Trophoblast cell (in vitro differentiated cells and primary cell): ENCODE data around the gene OTUB1.

ENCODE experiments used
- DNase-seq, 2 donors: peaks; one replicate each; pipeline ENCODE4 v3.0.0-alpha.2; 2016
- H2AFZ ChIP-seq: 2 replicates; pipeline ENCODE4 v1.6.1; 2013; ENCODE audit warnings: low read length, moderate library complexity, mild to moderate bottlenecking; ENCODE audit not compliant: insufficient read depth, poor library complexity
- H2AK5ac ChIP-seq: 2 replicates; pipeline ENCODE4 v1.6.1; 2013; ENCODE audit warnings: mild to moderate bottlenecking, low read length
- H2BK120ac ChIP-seq: 2 replicates; pipeline ENCODE4 v1.6.1; 2013; ENCODE audit warnings: low read length, mild to moderate bottlenecking, moderate library complexity; ENCODE audit not compliant: insufficient read depth, poor library complexity
- H2BK12ac ChIP-seq: 2 replicates; pipeline ENCODE4 v1.6.1; 2013; ENCODE audit warnings: mild to moderate bottlenecking, low read length, moderate library complexity
- H2BK5ac ChIP-seq: 2 replicates; pipeline ENCODE4 v1.6.1; 2013; ENCODE audit warnings: low read length, low read depth, moderate library complexity, mild to moderate bottlenecking; ENCODE audit not compliant: poor library complexity
- H3K14ac ChIP-seq: 2 replicates; pipeline ENCODE4 v1.6.1; 2013; ENCODE audit warnings: mild to moderate bottlenecking, low read length
- H3K18ac ChIP-seq: 2 replicates; pipeline ENCODE4 v1.6.1; 2013; ENCODE audit warnings: mild to moderate bottlenecking, low read length
- H3K23ac ChIP-seq: 2 replicates; pipeline ENCODE4 v1.6.1; 2013; ENCODE audit warnings: low read length
- H3K27ac ChIP-seq: 2 replicates; pipeline ENCODE4 v1.5.1; 2013; ENCODE audit warnings: low read depth, mild to moderate bottlenecking, inconsistent platforms, low read length, moderate library complexity
- H3K27me3 ChIP-seq: 2 replicates; pipeline ENCODE4 v1.6.1; 2013; ENCODE audit warnings: inconsistent platforms, mild to moderate bottlenecking, low read length, moderate library complexity; ENCODE audit not compliant: insufficient read depth
- H3K36me3 ChIP-seq, 2 experiments: 1 replicate in 1 of 2; 2 replicates in 1 of 2; pipeline ENCODE4 v1.6.1; 2013; ENCODE audit warnings: low read length in 2 of 2, mild to moderate bottlenecking in 2 of 2, moderate library complexity in 1 of 2; ENCODE audit not compliant: insufficient read depth in 2 of 2, control insufficient read depth in 1 of 2
- H3K4ac ChIP-seq: 2 replicates; pipeline ENCODE4 v1.6.1; 2013; ENCODE audit warnings: low read depth, mild to moderate bottlenecking, low read length, moderate library complexity
- H3K4me1 ChIP-seq, 2 experiments: 1 replicate in 1 of 2; 2 replicates in 1 of 2; pipeline ENCODE4 v1.6.1; 2013; ENCODE audit warnings: low read length in 2 of 2, mild to moderate bottlenecking in 2 of 2, moderate library complexity in 1 of 2; ENCODE audit not compliant: insufficient read depth in 2 of 2, control insufficient read depth in 1 of 2
- H3K4me2 ChIP-seq: 2 replicates; pipeline ENCODE4 v1.6.1; 2013; ENCODE audit warnings: inconsistent platforms, mild to moderate bottlenecking, low read length, moderate library complexity
- H3K4me3 ChIP-seq: 2 replicates; pipeline ENCODE4 v1.5.1; 2013; ENCODE audit warnings: mild to moderate bottlenecking, low read depth, low read length, inconsistent platforms
- H3K79me1 ChIP-seq: one replicate; pipeline ENCODE4 v1.6.1; 2013; ENCODE audit warnings: low read length
- H3K79me2 ChIP-seq: 2 replicates; pipeline ENCODE4 v1.6.1; 2013; ENCODE audit warnings: low read length, mild to moderate bottlenecking; ENCODE audit not compliant: control insufficient read depth, insufficient read depth, poor library complexity
- H3K9ac ChIP-seq: 2 replicates; pipeline ENCODE4 v1.6.1; 2013; ENCODE audit warnings: mild to moderate bottlenecking, low read length
- H3K9me3 ChIP-seq: 2 replicates; pipeline ENCODE4 v1.6.1; 2013; ENCODE audit warnings: low read depth, mild to moderate bottlenecking, control low read depth, inconsistent platforms, low read length; ENCODE audit not compliant: insufficient read depth
- H4K12ac ChIP-seq: 2 replicates; pipeline ENCODE4 v1.6.1; 2013; ENCODE audit warnings: low read depth, mild to moderate bottlenecking, low read length, moderate library complexity
- H4K8ac ChIP-seq: 2 replicates; pipeline ENCODE4 v1.6.1; 2013; ENCODE audit warnings: low read depth, mild to moderate bottlenecking, low read length, moderate library complexity
- H4K91ac ChIP-seq: one replicate; pipeline ENCODE4 v1.6.1; 2013; ENCODE audit warnings: low read depth, mild to moderate bottlenecking, low read length, moderate library complexity
- WGBS: extraction: QIAGEN DNeasy Blood & Tissue Kit; methylation state at CpG from one replicate; pipeline ENCODE4 v1.1.7; 2013; ENCODE audit warnings: missing lambda C conversion rate; ENCODE audit not compliant: insufficient read length, insufficient coverage; ENCODE audit errors: extremely low coverage; 5-methylcytosine and 5-hydroxymethylcytosine counted together

Gene OTUB1

DNA sequence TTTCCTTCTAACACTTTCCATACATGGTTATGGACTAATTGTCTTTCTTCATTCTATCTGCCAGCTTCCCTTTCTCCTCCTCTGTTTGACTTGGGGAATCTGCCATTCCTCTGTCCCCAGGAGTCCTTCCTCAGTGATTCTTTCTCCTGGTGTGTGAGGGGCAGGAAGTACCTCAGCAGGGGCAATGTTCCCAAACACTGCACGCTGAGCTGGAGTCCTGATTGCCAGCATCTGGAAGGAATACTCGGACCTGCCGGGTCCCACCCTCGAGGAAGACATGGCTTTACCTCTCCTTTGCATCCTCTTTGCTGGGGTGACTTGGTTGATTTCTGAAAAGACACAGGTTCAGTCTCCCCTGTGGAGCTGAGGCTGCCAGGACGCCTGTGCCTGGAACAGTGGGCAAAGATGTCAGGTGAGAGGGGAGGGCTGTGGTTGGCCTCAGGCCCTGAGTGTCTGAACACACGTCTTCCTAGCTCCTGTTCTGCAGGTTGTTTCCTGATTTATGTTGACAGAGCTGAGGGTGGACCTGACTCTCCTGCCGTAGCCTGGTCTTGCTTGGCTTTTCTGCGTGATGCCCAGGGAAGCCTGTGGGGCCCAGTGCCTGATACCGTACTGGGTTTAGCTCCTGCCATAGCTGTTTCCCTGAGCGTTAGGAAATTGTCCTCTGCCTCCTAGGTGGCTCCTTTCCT is 7.5 kb upstream of the OTUB1 start:
- H3K79me2 ChIP-seq = peaks cover 8% of the 10 kb centered on the region
- no CpG with 5 or more reads among the region's 10 CpGs for WGBS

GRCh38 chr11:63979426-63979825 is 6.8 kb upstream of the OTUB1 start:
- Histone ChIP-seq H3K18ac (no peak overlapping the region), H4K12ac (no peak overlapping the region), H4K8ac (no peak overlapping the region), H3K9me3 (peaks cover 1% of the 10 kb centered on the region), H3K9ac (no peak overlapping the region), H3K79me1 (peaks cover 5% of the 10 kb centered on the region), H4K91ac (no peak overlapping the region), H3K79me2 (peaks cover 8% of the 10 kb centered on the region), H2AK5ac (no peak overlapping the region), H2BK12ac (no peak overlapping the region), H3K14ac (no peak overlapping the region), H3K4me1 (peaks cover 8 to 9% of the 10 kb centered on the region in 2 experiments), H3K27me3 (no peaks in the 10 kb centered on the region), H3K4me2 (no peak overlapping the region), H2BK5ac (no peak overlapping the region), H2BK120ac (no peak overlapping the region), H3K27ac (no peak overlapping the region), H3K4ac (no peak overlapping the region), H3K36me3 (peaks cover 9 to 12% of the 10 kb centered on the region in 2 experiments), H3K23ac (no peak overlapping the region), H3K4me3 (no peak overlapping the region), H2AFZ (no peak overlapping the region)
- WGBS = no CpG with 5 or more reads among the region's 5 CpGs
- no peak for DNase-seq

More for the DNA sequence above, 7.5 kb upstream of the OTUB1 start:
- Histone ChIP-seq H2AK5ac (no peak overlapping the region), H3K4ac (no peak overlapping the region), H3K9me3 (peaks cover 1% of the 10 kb centered on the region), H2BK12ac (no peak overlapping the region), H3K27ac (no peak overlapping the region), H2BK5ac (no peak overlapping the region), H3K27me3 (no peaks in the 10 kb centered on the region), H3K36me3 (peaks cover 9 to 12% of the 10 kb centered on the region in 2 experiments), H4K91ac (no peak overlapping the region), H3K14ac (no peak overlapping the region), H3K4me3 (no peak overlapping the region), H3K79me1 (peaks cover 5% of the 10 kb centered on the region), H3K18ac (no peak overlapping the region), H2BK120ac (no peak overlapping the region), H4K12ac (no peak overlapping the region), H2AFZ (no peak overlapping the region), H3K4me1 (peaks cover 8 to 9% of the 10 kb centered on the region in 2 experiments), H3K9ac (no peak overlapping the region), H4K8ac (no peak overlapping the region), H3K4me2 (no peak overlapping the region), H3K23ac (no peak overlapping the region)
- DNase-seq = no peak

DNA sequence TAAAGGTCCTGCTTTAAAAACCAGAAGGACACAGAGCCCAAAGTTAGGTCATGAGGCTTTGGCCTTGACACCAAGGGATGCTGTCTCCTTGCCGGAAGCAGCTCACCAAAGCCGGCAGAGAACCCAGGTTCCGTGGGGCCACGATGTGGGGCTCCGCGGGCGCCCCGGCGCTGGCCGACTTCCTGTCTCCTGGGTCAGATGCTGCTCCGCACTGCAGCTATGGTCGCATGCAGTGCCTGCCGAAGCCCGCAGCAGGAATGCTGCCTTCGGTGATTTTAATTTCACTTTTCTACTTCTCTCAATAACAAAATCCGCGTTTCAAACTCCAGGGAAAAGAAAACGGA is 454 bp upstream of the OTUB1 start:
- Histone ChIP-seq H3K27me3 (no peaks in the 10 kb centered on the region), H4K91ac (no peak overlapping the region), H3K4me3 (no peak overlapping the region), H3K79me2 (peaks cover 13% of the 10 kb centered on the region), H3K36me3 (peaks cover 15 to 23% of the 10 kb centered on the region in 2 experiments), H3K14ac (no peak overlapping the region), H3K27ac (no peak overlapping the region), H2BK5ac (peak overlapping the region; percentile 6), H3K4me2 (peak overlapping the region; percentile 75), H3K23ac (no peak overlapping the region), H4K8ac (peak overlapping the region; percentile 51), H4K12ac (no peak overlapping the region), H2BK120ac (no peak overlapping the region), H3K18ac (no peak overlapping the region), H3K79me1 (peaks cover 9% of the 10 kb centered on the region), H3K9ac (no peak overlapping the region), H2BK12ac (no peak overlapping the region), H2AFZ (no peak overlapping the region), H3K9me3 (peaks cover 1% of the 10 kb centered on the region), H2AK5ac (no peak overlapping the region), H3K4ac (no peak overlapping the region), H3K4me1 (peaks cover 11 to 17% of the 10 kb centered on the region in 2 experiments)
- no CpG with 5 or more reads among the region's 18 CpGs for whole genome bisulfite sequencing
- no peak for DNase-seq

GRCh38 chr11:63986932-63987513 is 785 bp downstream of the OTUB1 start:
- Histone ChIP-seq H3K79me1 (peaks cover 9% of the 10 kb centered on the region), H2BK12ac (no peak overlapping the region), H2AFZ (peak overlapping the region; percentile 78), H3K14ac (peak overlapping the region; percentile 94), H3K9me3 (no peaks in the 10 kb centered on the region), H3K9ac (peak overlapping the region; percentile 99), H3K4me3 (peak overlapping the region; percentile 100), H2BK5ac (peak overlapping the region; percentile 73), H3K4ac (peak overlapping the region; percentile 77), H3K36me3 (peaks cover 25 to 33% of the 10 kb centered on the region in 2 experiments), H2AK5ac (peak overlapping the region; percentile 95), H3K27me3 (no peaks in the 10 kb centered on the region), H3K79me2 (peaks cover 13% of the 10 kb centered on the region), H4K8ac (peak overlapping the region; percentile 96), H3K23ac (no peak overlapping the region), H2BK120ac (peak overlapping the region; percentile 92), H4K12ac (peak overlapping the region; percentile 94), H3K18ac (peak overlapping the region; percentile 76), H4K91ac (peak overlapping the region; percentile 94), H3K4me2 (peak overlapping the region; percentile 92), H3K27ac (peak overlapping the region; percentile 86), H3K4me1 (peaks cover 11 to 17% of the 10 kb centered on the region in 2 experiments)
- WGBS = no CpG with 5 or more reads among the region's 25 CpGs
- DNase-seq = no peak
